HepG2 (cell line): ENCODE results near the gene GMEB2. TPM values are rescaled to one million over a fixed set of nuclear protein-coding genes. Genes with fewer than 3 reads are reported as not detected.

ENCODE experiments used
- AGO1 ChIP-seq: fragments of 200-400 bp; formaldehyde crosslinking; IDR thresholded peaks from 2 replicates; pipeline ENCODE4 v1.6.1; 2017; ENCODE audit warnings: mild to moderate bottlenecking, low read depth, low read length, moderate library complexity; ENCODE audit not compliant: poor library complexity, severe bottlenecking
- CAMTA2 ChIP-seq: sonication (generic); formaldehyde crosslinking; IDR thresholded peaks from 2 replicates; pipeline ENCODE4 v1.4.0; 2020; ENCODE audit warnings: mild to moderate bottlenecking, missing genetic modification reagents, borderline replicate concordance
- CBFB ChIP-seq: sonication (generic); formaldehyde crosslinking; IDR thresholded peaks from 2 replicates; pipeline ENCODE4 v1.4.0; 2020; ENCODE audit warnings: missing genetic modification reagents
- CBX1 ChIP-seq: IDR thresholded peaks from one replicate; pipeline ENCODE4 v1.6.1; 2016; ENCODE audit warnings: antibody characterized with exemption, low read depth
- DDIT3 ChIP-seq: sonication (generic); formaldehyde crosslinking; IDR thresholded peaks from 2 replicates; pipeline ENCODE4 v1.4.0; 2020; ENCODE audit warnings: mild to moderate bottlenecking, missing genetic modification reagents
- KDM5A ChIP-seq: fragments of 200-600 bp; sonication (generic); IDR thresholded peaks from 2 replicates; pipeline ENCODE4 v1.7.0; 2018; ENCODE audit warnings: antibody characterized with exemption, mild to moderate bottlenecking, low read length, borderline replicate concordance
- MTF2 ChIP-seq: sonication (generic); formaldehyde crosslinking; IDR thresholded peaks from 2 replicates; pipeline ENCODE4 v1.5.0; 2020; ENCODE audit warnings: missing genetic modification reagents, borderline replicate concordance
- RAD51 ChIP-seq: fragments of 450-650 bp; IDR thresholded peaks from 2 replicates; pipeline ENCODE4 v1.6.1; 2016; ENCODE audit warnings: borderline replicate concordance
- REL ChIP-seq: sonication (generic); formaldehyde crosslinking; conservative IDR thresholded peaks from 2 replicates; pipeline ENCODE4 v1.8.0; 2022; ENCODE audit warnings: mild to moderate bottlenecking, missing genetic modification reagents, moderate library complexity
- RNF219 ChIP-seq: sonication (generic); formaldehyde crosslinking; IDR thresholded peaks from 2 replicates; pipeline ENCODE4 v1.5.0; 2020; ENCODE audit warnings: mild to moderate bottlenecking, missing genetic modification reagents
- SCMH1 ChIP-seq: sonication (generic); formaldehyde crosslinking; IDR thresholded peaks from 2 replicates; pipeline ENCODE4 v1.9.0; 2021; ENCODE audit warnings: missing genetic modification reagents, mild to moderate bottlenecking, borderline replicate concordance
- SMC3 ChIP-seq: IDR thresholded peaks from 2 replicates; pipeline ENCODE4 v1.6.1; 2011; ENCODE audit warnings: low read length, improper control_type of control experiment
- SP2 ChIP-seq: sonication (generic); formaldehyde crosslinking; IDR thresholded peaks from 2 replicates; pipeline ENCODE4 v1.5.1; 2020; ENCODE audit warnings: mild to moderate bottlenecking, missing genetic modification reagents
- TBX3 ChIP-seq: fragments of 450-650 bp; IDR thresholded peaks from 2 replicates; pipeline ENCODE4 v1.6.1; 2017; ENCODE audit warnings: antibody characterized with exemption, mild to moderate bottlenecking, inconsistent platforms, borderline replicate concordance
- ZBTB26 ChIP-seq: IDR thresholded peaks from 2 replicates; pipeline ENCODE4 v1.6.1; 2016; ENCODE audit warnings: missing compliant biosample characterization, missing genetic modification reagents, borderline replicate concordance
- ZBTB44 ChIP-seq: sonication (generic); formaldehyde crosslinking; IDR thresholded peaks from 2 replicates; pipeline ENCODE4 v1.4.0; 2020; ENCODE audit warnings: missing genetic modification reagents
- ZGPAT ChIP-seq: IDR thresholded peaks from 2 replicates; pipeline ENCODE4 v1.6.1; 2016; ENCODE audit warnings: mild to moderate bottlenecking
- ZNF224 ChIP-seq: sonication (generic); formaldehyde crosslinking; IDR thresholded peaks from 2 replicates; pipeline ENCODE4 v1.5.0; 2020; ENCODE audit warnings: mild to moderate bottlenecking, missing genetic modification reagents
- ZNF350 ChIP-seq: sonication (generic); formaldehyde crosslinking; IDR thresholded peaks from 2 replicates; pipeline ENCODE4 v1.4.0; 2020; ENCODE audit warnings: mild to moderate bottlenecking, low read depth, missing genetic modification reagents, borderline replicate concordance
- ZNF367 ChIP-seq: sonication (generic); formaldehyde crosslinking; IDR thresholded peaks from 2 replicates; pipeline ENCODE4 v1.4.0; 2020; ENCODE audit warnings: missing genetic modification reagents, borderline replicate concordance
- ZNF430 ChIP-seq: sonication (generic); formaldehyde crosslinking; IDR thresholded peaks from 2 replicates; pipeline ENCODE4 v1.9.0; 2021; ENCODE audit warnings: mild to moderate bottlenecking, missing genetic modification reagents
- ZNF616 ChIP-seq: sonication (generic); formaldehyde crosslinking; IDR thresholded peaks from 2 replicates; pipeline ENCODE4 v1.5.0; 2020; ENCODE audit warnings: low read depth, mild to moderate bottlenecking, missing genetic modification reagents
- polyA plus RNA-seq, 8 experiments: library from polyadenylated mRNA; depleted of rRNA in 3 of 8; stranded (reverse) in 7 of 8; unstranded in 1 of 8; fragments of >200 nt; fragmentation: Illumina TruSeq in 4 of 8; extraction: Trizol in 4 of 8; gene quantifications; 2 replicates each; pipeline versions ENCODE4 v1.2.1 to v1.2.3, GENCODE V29; 2011 to 2016; ENCODE audit warnings: low read depth in 4 of 8, missing spikeins in 1 of 8, mixed read lengths in 1 of 8; ENCODE audit not compliant: insufficient read depth in 1 of 8
- total RNA-seq, 5 experiments: library from RNA; depleted of rRNA; stranded (reverse); fragments of >200 nt; fragmentation: Illumina TruSeq; extraction: Trizol; gene quantifications; 2 replicates each; pipeline ENCODE4 v1.2.3, GENCODE V29; 2016; ENCODE audit warnings: low read depth in 1 of 5
- TF ChIP-seq, protein P1 (sequence below): sonication (generic); formaldehyde crosslinking; IDR thresholded peaks from 2 replicates; pipeline ENCODE4 v1.5.1; 2020; ENCODE audit warnings: mild to moderate bottlenecking, missing genetic modification reagents, moderate library complexity

GMEB2 gene
- total and polyA plus RNA-seq, 2 of the 13 experiments (the other 11 are each of a cell fraction or from before 2014, with no cell fraction given): 10.6 to 12.4 TPM

- TF ChIP-seq SCMH1 (CRISPR knock-in tag): no peak
- no peak for TF ChIP-seq DDIT3 (CRISPR knock-in tag)
- no peak for TF ChIP-seq SMC3
- no peak for TF ChIP-seq RNF219 (CRISPR knock-in tag)
- TF ChIP-seq ZNF616 (CRISPR knock-in tag): no peak; the same call in 1 of the 2 replicates
- TF ChIP-seq ZNF430: no peak
- TF ChIP-seq ZBTB44 (CRISPR knock-in tag): no peak
- no peak for TF ChIP-seq ZNF224
- TF ChIP-seq, protein P1, sequence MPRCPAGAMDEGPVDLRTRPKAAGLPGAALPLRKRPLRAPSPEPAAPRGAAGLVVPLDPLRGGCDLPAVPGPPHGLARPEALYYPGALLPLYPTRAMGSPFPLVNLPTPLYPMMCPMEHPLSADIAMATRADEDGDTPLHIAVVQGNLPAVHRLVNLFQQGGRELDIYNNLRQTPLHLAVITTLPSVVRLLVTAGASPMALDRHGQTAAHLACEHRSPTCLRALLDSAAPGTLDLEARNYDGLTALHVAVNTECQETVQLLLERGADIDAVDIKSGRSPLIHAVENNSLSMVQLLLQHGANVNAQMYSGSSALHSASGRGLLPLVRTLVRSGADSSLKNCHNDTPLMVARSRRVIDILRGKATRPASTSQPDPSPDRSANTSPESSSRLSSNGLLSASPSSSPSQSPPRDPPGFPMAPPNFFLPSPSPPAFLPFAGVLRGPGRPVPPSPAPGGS: no peak; the same call in 1 of the 2 replicates
- TF ChIP-seq KDM5A: no peak
- no peak for TF ChIP-seq RAD51
- TF ChIP-seq SP2 (CRISPR knock-in tag): no peak
- TF ChIP-seq CBX1: no peak
- no peak; the same call in 1 of the 2 replicates for TF ChIP-seq CAMTA2 (CRISPR knock-in tag)
- 0 out of 2 replicates have a peak, but pooled peaks have one; percentile 1 for TF ChIP-seq ZGPAT (CRISPR knock-in tag)
- no peak for TF ChIP-seq CBFB (CRISPR knock-in tag)
- TF ChIP-seq ZBTB26 (CRISPR knock-in tag): no peak
- TF ChIP-seq ZNF367 (CRISPR knock-in tag): no peak
- TF ChIP-seq REL (CRISPR knock-in tag): no peak
- TF ChIP-seq ZNF350 (CRISPR knock-in tag): peak; percentile 35; the same call in 1 of the 2 replicates
- TF ChIP-seq MTF2 (CRISPR knock-in tag): no peak
- TF ChIP-seq TBX3: no peak
- TF ChIP-seq AGO1: no peak
These were observed 31.9 kb upstream of the GMEB2 start (continued) for GRCh38 chr20:63658749-63659187.
